Kidney (tissue), 14 donors: Measurements from ENCODE around the gene ING5. TPM values are rescaled to one million over a fixed set of nuclear protein-coding genes. Genes with fewer than 3 reads are reported as not detected.
"Not testable (repeated sequence)": the region's sequence is repeated elsewhere in the genome, so short reads cannot be mapped to it uniquely, and the experiment has no call there.

Source experiments
- DNase-seq, 5 donors: peaks; one replicate each; pipeline ENCODE4 v3.0.0-alpha.2; 2013 to 2020
- FAIRE-seq: peaks from 2 replicates; lab custom pipeline; 2012; peaks lifted over from hg19 to GRCh38; lab: Jason Lieb, UNC
- H3K27ac ChIP-seq, 2 donors: one replicate each; pipeline ENCODE4 v1.7.0; 2013; ENCODE audit warnings: low read depth in 2 of 2, low read length in 2 of 2, inconsistent platforms in 1 of 2
- H3K27me3 ChIP-seq: one replicate; pipeline ENCODE4 v1.7.1; 2013; ENCODE audit warnings: low read length, inconsistent platforms; ENCODE audit not compliant: control insufficient read depth, insufficient read depth
- H3K36me3 ChIP-seq, 3 donors: one replicate each; pipeline versions ENCODE4 v1.7.0 to v1.7.1; 2013; ENCODE audit warnings: low read length in 3 of 3, control low read depth in 1 of 3, inconsistent platforms in 1 of 3; ENCODE audit not compliant: insufficient read depth in 3 of 3, control insufficient read depth in 2 of 3
- H3K4me1 ChIP-seq, 3 donors: one replicate each; pipeline versions ENCODE4 v1.7.0 to v1.7.1; 2013; ENCODE audit warnings: low read length in 3 of 3, inconsistent platforms in 1 of 3, low read depth in 1 of 3; ENCODE audit not compliant: control insufficient read depth in 2 of 3, insufficient read depth in 2 of 3
- H3K4me3 ChIP-seq, 3 donors: one replicate each; pipeline versions ENCODE4 v1.7.0 to v1.8.1; 2013; ENCODE audit warnings: low read length in 3 of 3, control low read depth in 1 of 3, inconsistent platforms in 1 of 3
- H3K9ac ChIP-seq, 3 donors: one replicate each; pipeline versions ENCODE4 v1.7.0 to v1.7.1; 2013; ENCODE audit warnings: low read length in 3 of 3, control low read depth in 1 of 3, inconsistent platforms in 1 of 3
- H3K9me3 ChIP-seq, 3 donors: one replicate each; pipeline versions ENCODE4 v1.7.0 to v1.7.1; 2013; ENCODE audit warnings: low read length in 3 of 3, control low read depth in 1 of 3, inconsistent platforms in 1 of 3; ENCODE audit not compliant: control insufficient read depth in 2 of 3, insufficient read depth in 1 of 3
- intact Hi-C: fragments of 100-400 bp; cut with DNase I; formaldehyde crosslinking; loops from one replicate; pipeline ENCODE4 v1.11.1; 2022
- polyA plus RNA-seq: library from polyadenylated mRNA; stranded (reverse); fragments of 350-450 nt; fragmentation: Illumina TruSeq; extraction: RNeasy Lipid Tissue Mini Kit (QIAGEN cat#74804); gene quantifications from one replicate; pipeline ENCODE4 v1.2.3, GENCODE V29; 2014; ENCODE audit warnings: low read depth, low replicate concordance; ENCODE audit not compliant: insufficient read depth
- total RNA-seq: library from RNA; stranded (reverse); fragmentation: NEBNext Ultra II Directional; extraction: Animal tissue kit (Norgen Biotek cat#: 25700); gene quantifications from one replicate; pipeline ENCODE4 v1.2.1, GENCODE V29; 2021
- TF ChIP-seq, protein P1 (sequence below): IDR thresholded peaks from 3 replicates; pipeline ENCODE4 v1.5.1; 2012; ENCODE audit warnings: mild to moderate bottlenecking, moderate library complexity, borderline replicate concordance; ENCODE audit not compliant: insufficient read depth; ENCODE audit errors: extremely low read depth
- donor health status: control.
- donor health status: control.
- donor health status: control.
- donor health status: control.
- donor health status: control.
- donor health status: DM: yes; HTN: yes; CAD: no.
- donor health status: Normal renal cell carcinoma (clear cell type).

Gene ING5
- total and polyA plus RNA-seq, 2 donors from 2014 or later, result 27.3 to 37.7 TPM

GRCh38 chr2:241659150-241659739 is 42.6 kb upstream of the ING5 start:
- no peak overlapping the region for H3K9ac ChIP-seq
- DNase-seq (peak; percentile 71 to 88 (median 78)), FAIRE-seq (no peak)
- H3K4me3 ChIP-seq, result no peak overlapping the region
- no peak overlapping the region for H3K27ac ChIP-seq
- no peaks in the 10 kb centered on the region for H3K27me3 ChIP-seq
- peaks cover 2 to 46% (median 26%) of the 10 kb centered on the region in 3 donors for H3K36me3 ChIP-seq
- TF ChIP-seq, protein P1, sequence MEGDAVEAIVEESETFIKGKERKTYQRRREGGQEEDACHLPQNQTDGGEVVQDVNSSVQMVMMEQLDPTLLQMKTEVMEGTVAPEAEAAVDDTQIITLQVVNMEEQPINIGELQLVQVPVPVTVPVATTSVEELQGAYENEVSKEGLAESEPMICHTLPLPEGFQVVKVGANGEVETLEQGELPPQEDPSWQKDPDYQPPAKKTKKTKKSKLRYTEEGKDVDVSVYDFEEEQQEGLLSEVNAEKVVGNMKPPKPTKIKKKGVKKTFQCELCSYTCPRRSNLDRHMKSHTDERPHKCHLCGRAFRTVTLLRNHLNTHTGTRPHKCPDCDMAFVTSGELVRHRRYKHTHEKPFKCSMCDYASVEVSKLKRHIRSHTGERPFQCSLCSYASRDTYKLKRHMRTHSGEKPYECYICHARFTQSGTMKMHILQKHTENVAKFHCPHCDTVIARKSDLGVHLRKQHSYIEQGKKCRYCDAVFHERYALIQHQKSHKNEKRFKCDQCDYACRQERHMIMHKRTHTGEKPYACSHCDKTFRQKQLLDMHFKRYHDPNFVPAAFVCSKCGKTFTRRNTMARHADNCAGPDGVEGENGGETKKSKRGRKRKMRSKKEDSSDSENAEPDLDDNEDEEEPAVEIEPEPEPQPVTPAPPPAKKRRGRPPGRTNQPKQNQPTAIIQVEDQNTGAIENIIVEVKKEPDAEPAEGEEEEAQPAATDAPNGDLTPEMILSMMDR, result peak; percentile 54
- no peaks in the 10 kb centered on the region for H3K4me1 ChIP-seq
- intact Hi-C loops, result no loop called here
- no peaks in the 10 kb centered on the region for H3K9me3 ChIP-seq

DNA sequence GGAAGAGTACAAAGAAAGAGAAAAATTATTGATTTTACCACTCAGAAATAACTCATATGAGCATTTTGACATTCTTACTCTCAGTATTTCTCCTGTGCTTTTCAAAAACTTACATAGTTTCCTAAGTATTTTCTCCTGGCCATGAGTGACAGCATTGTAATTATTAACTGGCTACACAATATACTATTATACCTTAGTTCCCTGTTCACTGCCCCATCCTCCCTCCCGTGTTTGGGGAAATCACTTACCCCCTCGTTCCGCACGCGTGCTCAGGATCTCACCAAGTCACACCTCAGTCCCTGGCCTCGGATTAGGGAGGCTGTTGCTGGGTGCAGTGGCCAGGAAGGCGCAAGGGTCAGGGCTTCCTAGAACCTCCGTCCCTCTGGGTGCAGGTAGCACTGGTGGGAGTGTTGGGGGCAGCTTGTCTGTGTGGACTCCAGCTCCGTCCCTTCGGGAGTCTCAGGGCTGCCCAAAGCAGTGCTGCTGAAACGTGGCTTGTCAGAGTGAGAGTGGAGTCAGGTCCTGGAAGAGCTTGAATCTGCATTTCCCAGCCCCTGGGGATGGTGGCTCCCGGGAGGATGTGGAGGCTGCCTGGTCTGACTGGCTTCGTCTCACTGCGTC is 41.1 kb upstream of the ING5 start:
- no peak for FAIRE-seq
- intact Hi-C loops, result no loop called here

DNA sequence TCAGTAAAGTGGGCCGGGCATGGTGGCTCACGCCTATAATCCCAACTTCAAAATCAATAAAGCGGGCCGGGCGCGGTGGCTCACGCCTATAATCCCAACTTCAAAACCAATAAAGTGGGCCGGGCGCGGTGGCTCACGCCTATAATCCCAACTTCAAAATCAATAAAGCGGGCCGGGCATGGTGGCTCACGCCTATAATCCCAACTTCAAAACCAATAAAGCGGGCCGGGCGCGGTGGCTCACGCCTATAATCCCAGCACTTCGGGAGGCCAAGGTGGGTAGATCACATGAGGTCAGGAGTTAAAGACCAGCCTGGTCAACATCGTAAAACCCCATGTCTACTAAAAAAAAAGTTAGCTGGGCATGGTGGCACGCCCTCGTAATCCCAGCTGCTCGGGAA is 39.1 kb upstream of the ING5 start:
- peak in 1 of 5 donors; percentile 37 for DNase-seq
- H3K9me3 ChIP-seq, FAIRE-seq, H3K4me3 ChIP-seq, H3K27ac ChIP-seq, H3K9ac ChIP-seq, H3K27me3 ChIP-seq, H3K4me1 ChIP-seq, intact Hi-C loops: not testable (repeated sequence)
- peaks cover 2 to 35% (median 21%) of the 10 kb centered on the region in 3 donors for H3K36me3 ChIP-seq

More for the DNA sequence above, 41.1 kb upstream of the ING5 start:
- Histone ChIP-seq H3K9me3 (no peaks in the 10 kb centered on the region), H3K36me3 (peaks cover 2 to 33% (median 14%) of the 10 kb centered on the region in 3 donors), H3K4me1 (no peaks in the 10 kb centered on the region), H3K9ac (no peak overlapping the region), H3K27me3 (no peaks in the 10 kb centered on the region), H3K4me3 (no peak overlapping the region), H3K27ac (no peak overlapping the region)
- peak in 1 of 5 donors; percentile 52 for DNase-seq
- TF ChIP-seq, protein P1, result no peak

- DNase-seq, result peak in 1 of 5 donors; percentile 4
- FAIRE-seq, result no peak
- no peak overlapping the region for H3K4me3 ChIP-seq
- no peak overlapping the region for H3K27ac ChIP-seq
- H3K4me1 ChIP-seq, result no peaks in the 10 kb centered on the region
- H3K36me3 ChIP-seq, result peaks cover under 1 to 25% (median 21%) of the 10 kb centered on the region in 3 donors
- H3K27me3 ChIP-seq, result no peaks in the 10 kb centered on the region
- H3K9me3 ChIP-seq, result no peaks in the 10 kb centered on the region
- intact Hi-C loops, result no loop called here
- no peak overlapping the region for H3K9ac ChIP-seq
- TF ChIP-seq, protein P1, result no peak
Observed at GRCh38 chr2:241665731-241666440, 36.0 kb upstream of the ING5 start.
